Occipital lobe (tissue), 2 donors: ENCODE results near the gene GUCD1. TPM values are rescaled to one million over a fixed set of nuclear protein-coding genes. Genes with fewer than 3 reads are reported as not detected.

ENCODE experiments used
- DNase-seq: peaks from one replicate; lab custom pipeline; 2025; lab: John Stamatoyannopoulos, UW
- total RNA-seq: library from RNA; depleted of rRNA; stranded (reverse); fragments of >200 nt; gene quantifications from one replicate; pipeline ENCODE4 v1.2.3, GENCODE V29; 2014

GUCD1 gene
- total RNA-seq, 1 donor from 2014 or later, result 48.7 TPM

DNA sequence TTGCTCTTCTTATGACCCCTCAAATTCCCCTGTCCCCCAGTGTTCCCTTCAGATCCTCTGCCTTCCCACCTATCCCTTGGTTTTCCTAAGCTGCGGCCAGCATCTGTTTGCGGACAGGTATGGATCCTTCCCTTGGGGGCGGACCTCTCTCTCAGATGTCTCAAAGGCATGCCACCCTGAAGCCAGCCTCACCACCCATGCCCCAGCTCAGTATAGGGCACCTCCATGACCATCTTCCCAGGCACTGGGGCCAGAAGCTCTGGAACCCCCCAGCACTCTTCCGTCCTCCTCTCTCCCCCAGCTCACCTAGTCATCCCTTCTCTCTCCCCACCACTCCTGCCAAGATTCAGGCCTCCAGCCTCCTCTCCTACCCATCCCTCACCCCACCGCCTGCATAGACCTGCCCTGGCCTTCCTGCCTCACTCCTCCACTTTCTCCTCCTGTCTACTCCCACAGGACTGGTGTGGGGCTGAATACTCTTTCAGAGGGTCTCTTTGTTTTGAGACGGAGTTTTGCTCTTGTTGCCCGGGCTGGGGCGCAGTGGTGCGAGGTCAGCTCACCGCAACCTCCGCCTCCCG lies 35.7 kb upstream of the GUCD1 start:
- DNase-seq, result no peak

- DNase-seq, result no peak
These were observed 34.6 kb upstream of the GUCD1 start for GRCh38 chr22:24589518-24590030.

DNA sequence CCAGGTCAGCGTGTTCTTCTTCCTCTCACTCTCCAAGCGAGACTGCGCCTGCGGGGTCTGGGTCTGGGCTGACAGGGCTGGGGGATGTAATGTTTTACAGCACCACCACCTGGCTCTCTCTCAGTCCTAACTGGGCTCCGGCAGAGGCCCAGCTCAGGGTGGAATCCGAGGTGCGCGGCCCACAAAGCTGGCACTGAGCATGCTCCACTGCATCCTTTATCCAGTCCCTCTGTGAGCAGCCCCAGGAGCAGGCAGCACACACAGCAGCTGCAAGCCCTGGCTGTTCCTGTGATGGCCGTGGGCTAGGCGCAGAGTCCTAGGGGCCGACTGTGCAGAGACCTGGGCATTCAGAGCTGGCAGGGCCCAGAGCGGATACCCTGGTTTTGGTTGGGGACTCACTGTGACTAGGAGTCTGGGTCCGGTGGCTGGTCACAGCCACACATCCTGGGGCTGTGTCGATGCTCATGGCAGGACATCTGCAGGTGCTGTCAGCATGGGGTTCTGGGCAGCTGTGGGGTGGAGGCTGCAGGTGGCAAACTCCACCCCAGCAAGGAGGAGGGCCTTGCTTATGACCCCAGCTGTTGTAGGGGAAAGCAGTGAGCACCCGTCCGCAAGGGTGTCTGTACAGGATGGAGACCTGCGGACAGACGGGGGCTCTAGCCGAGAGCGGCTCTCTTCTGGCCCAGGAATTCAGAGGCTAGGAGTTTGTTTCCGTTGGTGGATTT lies 34.0 kb upstream of the GUCD1 start:
- no peak for DNase-seq

GRCh38 chr22:24588381-24588756 lies 33.4 kb upstream of the GUCD1 start:
- peak; percentile 74 for DNase-seq

- no peak for DNase-seq
These were observed 33.0 kb upstream of the GUCD1 start for GRCh38 chr22:24587948-24588347.

- no peak for DNase-seq
These were observed 32.3 kb upstream of the GUCD1 start for GRCh38 chr22:24587251-24587650.

- no peak for DNase-seq
These were observed 31.1 kb upstream of the GUCD1 start for GRCh38 chr22:24585927-24586546.

DNA sequence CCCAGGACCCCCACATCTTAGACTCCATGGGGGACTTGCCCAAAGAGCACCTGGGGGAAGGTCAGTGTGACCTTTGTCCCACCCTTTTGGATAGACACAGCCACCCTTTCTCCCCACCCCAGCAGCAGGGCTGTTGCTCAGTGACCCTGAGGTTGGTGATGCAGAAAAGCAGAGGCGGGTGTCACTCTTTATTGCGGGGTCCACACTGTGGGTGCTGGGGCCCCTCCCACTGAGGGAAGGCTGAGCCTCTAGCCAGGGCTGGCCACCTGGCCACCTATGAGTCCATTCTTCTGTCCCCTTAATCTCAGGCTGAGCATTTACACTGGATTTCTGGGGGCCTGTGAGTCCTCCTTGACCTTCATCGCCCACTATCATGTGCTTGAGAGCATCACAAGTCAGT lies 30.5 kb upstream of the GUCD1 start:
- no peak for DNase-seq

- DNase-seq, result no peak
These were observed 30.0 kb upstream of the GUCD1 start for GRCh38 chr22:24584871-24585411.

DNA sequence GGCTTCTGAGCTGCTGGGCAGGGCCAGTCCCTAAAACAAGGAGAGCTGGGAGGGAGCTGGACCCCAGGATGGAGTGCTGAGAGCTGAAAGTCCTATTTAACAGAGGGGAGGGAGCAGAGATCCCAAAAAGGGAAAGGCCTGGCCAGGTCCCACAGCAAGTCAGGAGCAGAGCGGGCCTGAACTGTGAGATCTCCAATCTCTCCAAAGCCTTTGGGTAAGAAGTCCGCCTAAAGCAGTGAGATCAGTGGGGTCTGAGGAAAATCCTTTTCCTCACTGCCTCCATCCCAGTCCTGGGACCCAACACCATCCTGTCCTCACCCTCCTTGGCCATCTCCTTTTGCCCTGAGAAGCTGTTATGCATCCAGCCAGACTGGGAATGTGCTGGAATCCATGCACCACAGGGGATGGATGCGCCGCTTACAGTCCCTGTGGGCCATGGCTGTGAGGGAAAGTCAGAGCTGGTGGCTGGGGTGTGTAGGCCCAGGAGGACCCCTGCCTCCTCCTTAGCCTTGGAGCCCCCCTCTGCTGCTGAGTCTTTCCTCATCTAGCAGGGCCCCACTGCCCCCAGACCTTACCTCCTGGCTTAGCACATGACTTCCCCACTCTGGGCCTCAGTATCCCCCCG lies 29.3 kb upstream of the GUCD1 start:
- no peak for DNase-seq

- DNase-seq, result no peak
These were observed 28.6 kb upstream of the GUCD1 start for GRCh38 chr22:24583221-24584165.

DNA sequence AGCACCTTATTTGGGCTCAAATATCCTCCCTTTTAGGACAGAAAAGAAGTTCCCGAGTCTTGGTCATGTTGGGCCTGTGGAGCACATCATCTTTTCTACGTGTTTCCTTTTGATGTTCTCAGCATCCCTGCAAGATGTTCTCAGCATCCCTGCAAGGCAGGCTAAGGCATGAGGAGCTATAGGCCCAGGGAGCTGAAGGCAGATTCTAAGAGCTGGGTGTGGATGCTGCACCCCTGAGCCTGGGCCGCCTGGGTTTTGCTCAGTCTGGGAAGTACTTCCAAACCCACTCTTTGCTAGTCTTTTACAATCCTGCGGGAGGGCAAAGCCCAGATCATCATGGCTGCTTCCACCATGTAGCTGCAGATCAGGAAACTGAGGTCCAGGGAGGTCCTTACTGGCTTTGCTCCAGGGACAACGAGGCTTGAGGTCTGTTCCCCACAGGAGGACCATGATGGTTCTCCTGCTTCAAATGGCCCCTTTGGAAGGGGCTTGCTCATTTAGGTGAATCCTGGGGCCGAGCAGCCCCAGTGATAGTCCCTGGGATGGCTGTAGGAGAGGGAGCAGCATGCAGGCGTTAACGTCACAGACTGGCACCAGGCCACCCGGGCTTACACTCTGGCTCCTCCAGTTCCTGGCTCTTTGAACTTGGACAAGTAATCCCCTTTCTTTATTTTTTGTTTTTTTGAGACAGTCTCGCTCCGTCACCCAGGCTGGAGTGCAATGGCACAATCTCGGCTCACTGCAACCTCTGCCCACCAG lies 27.3 kb upstream of the GUCD1 start:
- DNase-seq, result no peak

DNA sequence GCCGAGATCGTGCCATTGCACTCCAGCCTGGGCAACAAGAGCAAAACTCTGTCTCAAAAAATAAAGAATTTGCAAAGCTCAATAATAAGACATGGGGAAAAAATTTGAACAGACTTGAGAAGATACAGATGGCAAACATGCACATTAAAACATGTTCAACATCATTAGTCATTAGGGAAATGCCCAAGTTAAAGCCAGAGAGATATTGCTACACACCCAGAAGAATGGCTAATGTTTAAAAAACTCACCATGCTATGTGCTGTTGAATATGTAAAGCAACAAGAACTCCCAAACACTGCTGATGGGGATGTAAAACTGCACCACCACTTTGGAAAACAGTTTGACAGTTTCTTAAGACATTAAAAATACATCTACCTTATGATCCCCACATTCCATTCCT lies 25.3 kb upstream of the GUCD1 start:
- DNase-seq, result no peak

DNA sequence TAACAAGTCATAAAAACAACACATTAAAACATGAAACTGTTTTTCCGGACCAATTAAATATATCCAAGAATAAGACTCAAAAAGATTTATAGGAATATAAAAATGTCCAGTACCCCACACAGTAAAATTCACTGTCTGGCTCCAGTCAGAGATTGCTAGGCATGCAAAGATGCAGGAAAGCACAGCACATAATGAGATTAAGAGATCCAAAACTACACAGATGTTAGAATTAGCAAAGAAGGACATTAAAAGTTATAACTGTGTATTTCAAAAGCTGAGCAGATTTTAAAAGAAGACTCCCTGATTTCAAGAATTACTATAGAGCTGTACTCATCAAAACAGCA lies 24.3 kb upstream of the GUCD1 start:
- no peak for DNase-seq

DNA sequence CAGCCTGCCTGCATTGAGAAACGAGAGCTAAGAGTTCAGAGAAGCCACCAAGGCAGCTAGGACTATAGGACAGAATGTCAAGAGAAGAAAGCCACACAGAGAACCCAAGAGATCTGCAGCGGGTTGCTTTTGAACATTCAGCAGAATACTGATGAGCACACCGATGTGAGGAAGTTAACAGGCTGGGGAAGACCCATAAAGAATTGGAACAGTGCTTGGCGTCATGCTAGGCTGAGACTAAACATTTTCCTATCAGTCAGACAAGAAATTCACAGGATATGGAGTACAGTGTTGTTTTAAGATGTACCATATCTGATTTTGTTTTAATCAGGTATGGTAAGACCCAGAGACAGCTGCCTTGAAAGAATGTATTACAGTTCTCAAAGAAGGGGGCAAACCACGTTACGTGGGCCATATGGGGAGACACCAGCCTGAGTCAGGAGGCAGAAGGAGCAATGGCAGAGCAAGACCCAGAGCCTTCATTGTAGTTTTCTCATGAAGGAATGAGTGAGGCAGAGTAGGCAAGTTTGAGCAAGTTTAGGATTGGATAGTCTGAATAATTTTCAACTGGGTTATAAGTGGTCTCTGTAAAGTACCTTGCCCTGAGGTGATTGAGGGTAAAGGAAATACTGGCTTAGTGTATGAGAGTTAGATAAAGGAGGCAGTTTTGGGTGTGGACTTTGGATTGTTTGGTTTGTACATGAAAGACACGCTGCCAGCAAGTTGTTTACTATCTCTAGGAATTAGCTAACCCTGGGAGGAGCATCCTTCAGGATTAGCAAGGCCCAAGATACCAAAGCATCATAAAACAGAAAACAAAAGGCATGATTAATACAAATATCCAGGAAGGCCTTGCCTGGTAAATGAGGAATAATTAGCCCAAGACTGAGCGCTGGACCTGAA lies 23.7 kb upstream of the GUCD1 start:
- no peak for DNase-seq

DNA sequence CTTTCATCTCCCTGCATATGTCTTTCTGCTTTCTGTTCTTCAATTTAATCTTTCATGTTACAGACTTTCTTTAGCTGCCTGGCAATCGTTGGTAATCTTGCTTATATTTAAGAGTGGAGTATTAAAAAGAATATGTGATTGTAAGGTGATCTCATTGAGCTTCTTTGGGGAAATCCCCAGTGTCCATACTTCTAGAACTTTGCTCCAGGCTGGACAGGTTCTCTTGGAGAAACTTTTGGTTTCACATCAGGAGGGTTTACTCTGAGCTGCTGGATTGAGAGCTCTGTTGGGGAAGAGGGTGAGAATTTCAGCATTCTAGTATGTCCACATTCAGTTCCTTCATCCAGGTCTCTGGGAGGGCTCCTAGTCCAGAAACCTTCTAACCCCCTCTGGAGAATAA lies 21.8 kb upstream of the GUCD1 start:
- no peak for DNase-seq

DNA sequence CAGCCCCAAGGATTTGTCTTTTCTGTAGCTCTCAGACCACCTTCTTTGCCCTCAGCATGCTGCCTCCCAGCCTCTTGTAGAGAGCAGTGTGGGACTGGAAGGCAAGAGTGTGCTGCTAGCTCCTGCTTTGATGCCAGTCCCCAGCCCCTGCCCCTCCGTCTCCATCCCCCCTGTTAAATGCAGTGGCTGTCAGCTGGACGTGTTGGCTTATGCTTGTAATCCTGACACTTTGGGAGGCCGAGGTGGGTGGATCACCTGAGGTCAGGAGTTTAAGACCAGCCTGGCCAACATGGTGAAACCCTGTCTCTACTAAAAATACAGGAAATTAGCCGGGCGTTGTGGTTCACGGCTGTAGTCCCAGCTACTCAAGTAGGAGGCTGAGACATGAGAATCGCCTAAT lies 16.3 kb upstream of the GUCD1 start:
- DNase-seq, result no peak

DNA sequence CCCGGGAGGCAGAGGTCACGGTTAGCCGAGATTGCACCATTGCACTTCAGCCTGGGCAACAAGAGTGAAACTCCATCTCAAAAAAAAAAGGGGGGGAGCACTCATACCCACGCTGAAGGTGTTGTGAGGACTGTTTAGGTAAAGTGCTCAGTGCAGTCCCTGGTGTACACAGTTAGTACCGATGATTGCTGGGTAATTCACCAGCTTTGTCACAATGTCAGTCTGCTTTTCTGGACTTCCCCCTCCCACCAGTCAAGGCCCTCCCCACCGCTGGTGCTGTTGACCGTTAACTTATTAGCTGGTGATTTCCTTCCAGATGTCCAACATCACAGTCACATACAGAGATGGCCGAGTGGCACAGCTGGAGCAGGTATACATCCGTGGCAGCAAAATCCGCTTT lies 12.7 kb upstream of the GUCD1 start:
- no peak for DNase-seq

DNA sequence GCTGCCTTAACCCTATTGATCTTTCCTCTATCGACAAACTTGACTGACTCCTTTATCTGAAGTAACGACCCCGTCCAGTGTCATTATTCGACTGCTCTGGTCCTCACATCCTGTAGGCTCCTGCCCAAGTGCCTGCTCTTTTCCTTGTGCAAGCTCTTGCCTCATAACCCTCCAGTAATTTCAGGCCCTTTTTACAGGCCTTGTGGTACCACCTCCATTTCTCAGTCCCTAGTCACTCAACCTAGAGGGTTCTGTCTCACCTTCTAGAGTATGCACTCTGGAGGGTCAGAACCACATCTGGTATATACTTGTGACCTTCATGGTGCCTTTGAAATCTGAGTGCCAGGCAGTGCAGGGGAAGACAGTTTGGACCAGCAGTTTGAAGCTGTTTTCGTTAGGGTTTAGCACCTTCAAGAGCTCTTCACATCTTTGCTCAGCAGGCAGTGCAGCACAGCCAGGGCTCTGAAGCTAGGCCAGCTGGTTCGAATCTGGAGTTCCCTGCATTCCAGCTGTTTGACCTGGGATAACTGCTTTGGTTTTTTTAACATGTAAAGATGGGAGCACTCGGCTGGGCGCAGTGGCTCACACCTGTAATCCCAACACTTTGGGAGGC lies 12.1 kb upstream of the GUCD1 start:
- no peak for DNase-seq
